Kidney (tissue), 14 donors: ENCODE results near the gene LDLRAD4. TPM values are rescaled to one million over a fixed set of nuclear protein-coding genes. Genes with fewer than 3 reads are reported as not detected.

ENCODE experiments used
- DNase-seq, 5 donors: peaks; one replicate each; pipeline ENCODE4 v3.0.0-alpha.2; 2013 to 2020
- FAIRE-seq: peaks from 2 replicates; lab custom pipeline; 2012; peaks lifted over from hg19 to GRCh38; lab: Jason Lieb, UNC
- H3K27ac ChIP-seq, 2 donors: one replicate each; pipeline ENCODE4 v1.7.0; 2013; ENCODE audit warnings: low read depth in 2 of 2, low read length in 2 of 2, inconsistent platforms in 1 of 2
- H3K27me3 ChIP-seq: one replicate; pipeline ENCODE4 v1.7.1; 2013; ENCODE audit warnings: low read length, inconsistent platforms; ENCODE audit not compliant: control insufficient read depth, insufficient read depth
- H3K36me3 ChIP-seq, 3 donors: one replicate each; pipeline versions ENCODE4 v1.7.0 to v1.7.1; 2013; ENCODE audit warnings: low read length in 3 of 3, control low read depth in 1 of 3, inconsistent platforms in 1 of 3; ENCODE audit not compliant: insufficient read depth in 3 of 3, control insufficient read depth in 2 of 3
- H3K4me1 ChIP-seq, 3 donors: one replicate each; pipeline versions ENCODE4 v1.7.0 to v1.7.1; 2013; ENCODE audit warnings: low read length in 3 of 3, inconsistent platforms in 1 of 3, low read depth in 1 of 3; ENCODE audit not compliant: control insufficient read depth in 2 of 3, insufficient read depth in 2 of 3
- H3K4me3 ChIP-seq, 3 donors: one replicate each; pipeline versions ENCODE4 v1.7.0 to v1.8.1; 2013; ENCODE audit warnings: low read length in 3 of 3, control low read depth in 1 of 3, inconsistent platforms in 1 of 3
- H3K9ac ChIP-seq, 3 donors: one replicate each; pipeline versions ENCODE4 v1.7.0 to v1.7.1; 2013; ENCODE audit warnings: low read length in 3 of 3, control low read depth in 1 of 3, inconsistent platforms in 1 of 3
- H3K9me3 ChIP-seq, 3 donors: one replicate each; pipeline versions ENCODE4 v1.7.0 to v1.7.1; 2013; ENCODE audit warnings: low read length in 3 of 3, control low read depth in 1 of 3, inconsistent platforms in 1 of 3; ENCODE audit not compliant: control insufficient read depth in 2 of 3, insufficient read depth in 1 of 3
- intact Hi-C: fragments of 100-400 bp; cut with DNase I; formaldehyde crosslinking; loops from one replicate; pipeline ENCODE4 v1.11.1; 2022
- polyA plus RNA-seq: library from polyadenylated mRNA; stranded (reverse); fragments of 350-450 nt; fragmentation: Illumina TruSeq; extraction: RNeasy Lipid Tissue Mini Kit (QIAGEN cat#74804); gene quantifications from one replicate; pipeline ENCODE4 v1.2.3, GENCODE V29; 2014; ENCODE audit warnings: low read depth, low replicate concordance; ENCODE audit not compliant: insufficient read depth
- total RNA-seq: library from RNA; stranded (reverse); fragmentation: NEBNext Ultra II Directional; extraction: Animal tissue kit (Norgen Biotek cat#: 25700); gene quantifications from one replicate; pipeline ENCODE4 v1.2.1, GENCODE V29; 2021
- TF ChIP-seq, protein P1 (sequence below): IDR thresholded peaks from 3 replicates; pipeline ENCODE4 v1.5.1; 2012; ENCODE audit warnings: mild to moderate bottlenecking, moderate library complexity, borderline replicate concordance; ENCODE audit not compliant: insufficient read depth; ENCODE audit errors: extremely low read depth
- donor health status: control.
- donor health status: control.
- donor health status: control.
- donor health status: control.
- donor health status: control.
- donor health status: DM: yes; HTN: yes; CAD: no.
- donor health status: Normal renal cell carcinoma (clear cell type).

The LDLRAD4 gene
- total and polyA plus RNA-seq, 2 donors from 2014 or later = 2.3 to 42.3 TPM

DNA sequence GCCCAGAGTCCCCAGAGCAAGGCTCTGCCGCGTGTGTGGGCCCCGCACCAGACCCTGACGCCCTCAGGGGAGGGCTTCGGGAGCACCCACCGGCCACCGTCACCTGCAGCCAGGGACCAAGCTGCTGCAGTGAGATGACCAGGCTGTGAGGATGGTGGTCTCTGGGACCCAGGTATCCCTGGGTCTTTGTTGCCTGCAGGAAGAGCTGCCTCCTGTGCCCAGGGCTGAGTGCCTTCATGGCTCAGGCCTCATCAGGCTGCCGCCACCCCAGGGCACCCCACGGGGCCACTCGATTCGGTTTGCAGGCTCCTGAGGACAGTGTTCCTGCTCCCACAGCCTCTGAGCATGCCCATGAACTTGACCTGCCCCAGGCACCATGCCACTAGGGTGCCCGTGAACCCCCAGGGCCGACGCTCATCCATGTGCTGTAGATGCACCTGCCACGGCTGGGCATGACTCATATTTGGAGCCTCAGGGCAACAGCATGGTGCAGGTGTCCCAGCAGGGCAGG is 398.0 kb downstream of the LDLRAD4 start:
- no peak for DNase-seq

DNA sequence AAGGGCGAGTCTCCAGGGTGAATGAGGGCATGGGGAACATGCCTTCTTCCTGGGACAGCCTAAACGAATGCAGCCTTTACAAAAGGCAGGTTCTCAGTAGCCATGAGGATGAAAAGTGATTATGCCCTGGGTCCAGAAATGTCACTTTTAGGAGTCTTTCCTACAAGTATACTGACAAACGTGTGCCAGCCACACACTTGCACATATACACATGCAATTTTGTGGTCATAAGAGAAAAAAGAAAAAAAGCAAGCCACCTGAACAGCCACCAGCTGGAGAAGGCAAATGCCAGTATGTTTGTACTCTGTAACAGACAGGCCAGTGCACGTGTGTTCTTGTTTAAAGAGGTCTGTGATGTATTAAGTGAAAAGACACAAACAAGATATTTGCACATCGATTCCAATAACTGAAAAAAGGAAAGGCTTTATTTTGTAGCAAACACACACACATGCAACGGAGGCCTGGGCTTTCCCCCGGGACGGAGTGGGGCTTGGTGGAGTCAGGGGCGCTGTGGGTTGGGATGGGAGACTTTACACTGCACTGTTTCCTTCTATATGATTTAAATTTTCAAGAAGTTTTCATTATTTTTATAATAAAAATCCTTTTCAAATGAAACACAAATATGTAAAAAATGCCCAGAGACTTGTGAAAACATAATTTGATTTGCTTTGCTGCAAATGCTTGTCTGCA is 399.4 kb downstream of the LDLRAD4 start:
- FAIRE-seq (no peak), DNase-seq (no peak)
- Histone ChIP-seq H3K36me3 (no peaks in the 10 kb centered on the region), H3K27me3 (no peaks in the 10 kb centered on the region), H3K27ac (no peak overlapping the region), H3K9ac (no peak overlapping the region), H3K4me1 (no peaks in the 10 kb centered on the region), H3K9me3 (no peaks in the 10 kb centered on the region), H3K4me3 (no peak overlapping the region)
- intact Hi-C loops = no loop called here
- TF ChIP-seq, protein P1, sequence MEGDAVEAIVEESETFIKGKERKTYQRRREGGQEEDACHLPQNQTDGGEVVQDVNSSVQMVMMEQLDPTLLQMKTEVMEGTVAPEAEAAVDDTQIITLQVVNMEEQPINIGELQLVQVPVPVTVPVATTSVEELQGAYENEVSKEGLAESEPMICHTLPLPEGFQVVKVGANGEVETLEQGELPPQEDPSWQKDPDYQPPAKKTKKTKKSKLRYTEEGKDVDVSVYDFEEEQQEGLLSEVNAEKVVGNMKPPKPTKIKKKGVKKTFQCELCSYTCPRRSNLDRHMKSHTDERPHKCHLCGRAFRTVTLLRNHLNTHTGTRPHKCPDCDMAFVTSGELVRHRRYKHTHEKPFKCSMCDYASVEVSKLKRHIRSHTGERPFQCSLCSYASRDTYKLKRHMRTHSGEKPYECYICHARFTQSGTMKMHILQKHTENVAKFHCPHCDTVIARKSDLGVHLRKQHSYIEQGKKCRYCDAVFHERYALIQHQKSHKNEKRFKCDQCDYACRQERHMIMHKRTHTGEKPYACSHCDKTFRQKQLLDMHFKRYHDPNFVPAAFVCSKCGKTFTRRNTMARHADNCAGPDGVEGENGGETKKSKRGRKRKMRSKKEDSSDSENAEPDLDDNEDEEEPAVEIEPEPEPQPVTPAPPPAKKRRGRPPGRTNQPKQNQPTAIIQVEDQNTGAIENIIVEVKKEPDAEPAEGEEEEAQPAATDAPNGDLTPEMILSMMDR = no peak

More for the DNA sequence above, 398.0 kb downstream of the LDLRAD4 start:
- TF ChIP-seq, protein P1 = no peak
- Histone ChIP-seq H3K36me3 (no peaks in the 10 kb centered on the region), H3K27ac (no peak overlapping the region), H3K4me1 (peaks cover 0 to 6% (median 3%) of the 10 kb centered on the region in 3 donors), H3K27me3 (no peaks in the 10 kb centered on the region), H3K9me3 (no peaks in the 10 kb centered on the region), H3K4me3 (no peak overlapping the region), H3K9ac (no peak overlapping the region)
- FAIRE-seq = no peak
- intact Hi-C loops = no loop called here

GRCh38 chr18:13618760-13619438 is 400.3 kb downstream of the LDLRAD4 start:
- TF ChIP-seq, protein P1 = no peak
- FAIRE-seq (no peak), DNase-seq (peak in 1 of 5 donors; percentile 27)
- H3K27me3 ChIP-seq = no peaks in the 10 kb centered on the region
- H3K9ac ChIP-seq = no peak overlapping the region
- intact Hi-C loops = no loop called here
- no peak overlapping the region for H3K27ac ChIP-seq
- H3K9me3 ChIP-seq = no peaks in the 10 kb centered on the region
- H3K4me3 ChIP-seq = no peak overlapping the region
- H3K4me1 ChIP-seq = no peaks in the 10 kb centered on the region
- H3K36me3 ChIP-seq = no peaks in the 10 kb centered on the region
